Thyroid gland (tissue), 4 donors: Measurements from ENCODE around the gene CRYBA4.

Experiments
- CTCF ChIP-seq, 6 experiments: fragments of 200-600 bp in 3 of 6; fragments of 450-650 bp in 3 of 6; sonication (generic) in 3 of 6; IDR thresholded peaks; one replicate each; pipeline ENCODE4 v1.5.1; 2016 to 2019; ENCODE audit warnings: antibody characterized with exemption in 6 of 6, mild to moderate bottlenecking in 2 of 6, inconsistent platforms in 1 of 6, moderate library complexity in 1 of 6
- POLR2A ChIP-seq, 2 donors: fragments of 450-650 bp; IDR thresholded peaks; one replicate each; pipeline ENCODE4 v1.6.1; 2017; ENCODE audit warnings: antibody characterized with exemption in 2 of 2, mild to moderate bottlenecking in 2 of 2, moderate library complexity in 1 of 2

- TF ChIP-seq CTCF (IDR thresholded peaks at IDR 0.05) (no peak), POLR2A (IDR thresholded peaks at IDR 0.05) (no peak)
These were observed 3.3 kb upstream of the CRYBA4 start for GRCh38 chr22:26618455-26618854.
